EL (cell line): ENCODE data around the gene DDX39A.

Experiments used
- DNase-seq: peaks from one replicate; pipeline ENCODE4 v3.0.0-alpha.2; 2016

Gene DDX39A

DNA sequence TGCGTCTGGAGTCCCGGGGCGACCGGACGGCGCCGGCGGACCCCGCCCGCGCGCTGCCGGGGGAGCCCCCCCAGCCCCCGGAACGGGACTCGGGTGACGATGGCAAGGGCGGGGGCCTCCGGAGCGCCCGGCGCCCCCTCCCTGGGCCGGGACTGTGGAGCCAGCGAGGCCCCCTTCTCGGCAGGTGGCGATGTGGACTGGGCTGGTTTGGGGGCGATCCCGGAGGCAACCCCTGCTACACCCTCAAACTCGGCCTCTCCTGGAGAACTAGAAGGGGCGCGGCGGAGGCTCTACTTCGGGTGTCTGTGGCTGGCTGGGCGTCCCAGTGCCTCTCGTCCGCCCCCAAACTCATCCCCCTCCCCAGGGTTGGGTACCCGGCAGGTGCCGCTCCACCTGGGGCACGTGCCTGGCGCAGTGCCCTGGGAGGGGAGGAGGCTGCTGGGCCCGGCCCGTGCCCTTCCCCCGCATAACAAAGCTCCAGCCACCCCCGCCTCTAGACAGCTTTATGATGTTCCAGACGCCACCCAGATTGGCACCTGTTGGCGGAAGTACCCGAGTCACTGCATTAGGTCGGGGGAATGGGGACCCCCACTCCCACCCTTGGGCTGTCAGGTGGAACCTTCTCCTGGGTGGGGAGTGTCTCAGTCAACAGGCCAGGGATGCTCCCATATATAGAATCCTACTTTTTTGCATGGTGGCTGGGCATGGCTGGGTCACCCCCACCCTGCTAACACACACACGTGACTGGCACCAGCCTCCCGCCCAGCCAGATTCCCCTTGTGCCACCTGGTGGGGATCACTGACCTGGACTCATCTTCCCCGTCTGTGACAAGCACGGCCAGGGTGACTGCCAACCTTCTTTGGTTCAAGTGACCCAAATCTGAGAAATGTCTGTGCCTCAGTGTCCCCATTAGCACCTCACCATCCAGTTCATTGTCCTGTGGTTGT, 14.7 kb upstream of the DDX39A start:
- DNase-seq: no peak

- DNase-seq: peak; percentile 56
Observed at GRCh38 chr19:14432791-14433553, 13.8 kb upstream of the DDX39A start, which contains the start of gene PKN1. Gene PKN1, plus strand, starts transcription at chr19:14433306. Its CDS starts 216 bp downstream, at chr19:14433522.

DNA sequence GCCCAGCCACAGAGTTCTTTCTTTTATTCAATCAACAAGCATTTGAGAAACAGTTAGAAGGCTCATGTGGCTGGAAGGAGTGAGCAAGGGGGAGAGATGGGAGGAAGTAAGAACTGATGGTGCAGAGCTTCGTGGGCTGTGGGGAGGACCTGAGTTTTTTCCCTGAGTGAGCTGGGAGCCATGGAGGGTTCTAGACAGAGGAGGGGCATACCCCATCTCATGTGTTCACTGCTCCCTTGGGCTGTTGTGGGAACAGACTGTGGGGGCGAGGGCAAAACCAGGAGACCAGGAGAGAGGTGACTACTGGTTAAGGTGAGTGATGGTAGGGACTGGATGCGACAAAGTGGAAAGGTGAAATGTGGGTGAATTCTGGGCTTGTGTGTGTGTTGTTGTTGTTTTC, 11.6 kb upstream of the DDX39A start:
- no peak for DNase-seq

GRCh38 chr19:14428882-14429416, 9.8 kb upstream of the DDX39A start:
- DNase-seq: no peak

DNA sequence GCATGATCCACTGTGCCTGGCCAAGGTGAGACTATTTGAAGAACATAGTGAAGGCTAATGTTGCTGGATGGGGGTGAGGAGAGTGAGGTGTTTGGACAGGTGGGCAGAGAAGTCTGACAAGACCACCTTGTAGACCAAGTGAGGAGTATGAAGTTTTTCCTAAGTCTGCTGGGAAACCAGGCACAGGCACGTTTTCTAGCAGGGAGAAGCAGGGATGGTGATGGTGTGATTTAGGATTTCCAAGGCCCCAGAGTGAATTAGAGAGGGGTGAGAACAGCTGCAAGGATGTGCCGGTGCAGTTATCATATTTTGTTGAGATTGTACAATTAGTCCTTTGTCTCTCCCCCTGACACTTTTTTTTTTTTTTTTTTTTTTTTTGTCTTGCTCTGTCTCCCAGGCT, 8.3 kb upstream of the DDX39A start:
- DNase-seq: no peak

DNA sequence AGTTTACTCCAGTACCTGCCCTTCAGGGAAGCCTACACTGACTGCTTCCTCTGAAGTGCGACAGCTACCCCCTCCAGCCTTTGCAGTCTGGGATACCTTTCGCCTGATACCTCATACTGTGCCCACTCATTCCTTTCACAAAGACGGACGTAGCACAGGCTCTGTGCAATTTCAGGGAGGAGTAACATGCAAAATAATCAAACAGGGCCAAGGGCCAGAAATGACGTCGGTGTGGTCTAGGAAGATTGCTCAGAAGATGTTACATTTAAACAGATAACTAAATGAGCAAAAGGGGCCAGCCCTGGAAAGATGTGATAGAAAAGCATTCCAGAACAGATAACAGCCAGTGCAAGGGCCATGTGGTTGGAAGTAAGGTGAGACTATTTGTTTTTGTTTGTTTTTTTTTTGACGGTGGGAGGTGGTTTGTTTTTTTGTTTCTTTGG, 6.6 kb upstream of the DDX39A start:
- peak; percentile 42 for DNase-seq

- DNase-seq: no peak
Observed at GRCh38 chr19:14418856-14419105, 360 bp downstream of the DDX39A start.

- no peak for DNase-seq
Observed at GRCh38 chr19:14416817-14417231, 2.3 kb downstream of the DDX39A start.

DNA sequence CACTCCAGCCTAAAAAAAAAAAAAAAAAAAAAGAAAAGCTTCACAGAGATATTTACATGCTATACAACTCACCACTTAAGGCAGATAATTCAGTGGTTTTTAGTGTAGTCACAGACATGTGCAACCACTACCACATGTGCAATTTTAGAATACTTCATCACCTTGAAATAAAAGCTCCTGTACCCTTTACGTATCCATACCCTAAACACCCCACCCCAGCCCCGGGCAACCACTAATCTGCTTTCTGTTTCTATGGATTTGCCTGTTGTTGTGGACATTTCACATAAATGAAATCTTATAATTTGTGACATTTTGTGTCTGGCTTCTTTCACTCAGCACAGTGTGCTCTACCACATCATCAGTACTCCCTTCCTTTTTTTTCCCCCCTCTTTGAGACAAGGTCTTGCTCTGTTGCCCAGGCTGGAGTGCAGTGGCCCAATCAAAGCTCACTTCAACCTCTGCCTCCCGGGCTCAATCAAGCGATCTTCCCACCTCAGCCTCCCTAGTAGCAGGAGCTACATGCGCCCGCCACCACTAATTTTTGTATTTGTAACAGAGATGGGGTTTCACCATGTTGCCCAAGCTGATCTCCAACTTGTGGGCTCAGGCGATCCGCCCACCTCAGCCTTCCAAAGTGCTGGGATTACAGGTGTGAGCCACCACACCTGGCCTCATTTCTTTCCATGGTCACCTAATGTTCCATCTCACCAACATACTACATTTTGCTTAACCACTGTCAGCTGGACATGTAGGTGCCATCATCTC, 4.0 kb downstream of the DDX39A start:
- no peak for DNase-seq

DNA sequence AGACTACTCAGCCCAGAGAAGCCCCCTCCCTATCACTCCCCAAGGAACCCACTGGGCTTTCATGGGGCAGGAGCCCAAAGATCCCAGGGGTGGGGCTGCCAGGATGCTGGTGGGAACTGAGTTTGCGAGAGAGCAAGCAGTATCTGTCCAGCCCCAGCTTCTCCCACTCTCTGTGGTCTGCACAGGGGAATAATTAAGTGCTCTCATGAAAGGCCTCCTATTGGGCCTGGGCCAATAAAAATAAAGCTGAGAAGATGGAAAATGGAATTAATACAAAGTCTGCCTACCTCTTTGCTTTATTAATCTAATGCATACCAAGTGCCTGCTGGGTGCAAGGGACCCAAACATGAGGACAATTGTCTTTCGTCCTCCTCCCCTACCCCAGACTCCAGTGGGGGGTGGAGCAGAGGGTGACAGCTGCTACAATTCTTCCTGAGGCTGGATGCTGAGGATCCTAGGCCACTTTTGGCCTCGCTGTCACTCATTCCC, 5.4 kb downstream of the DDX39A start:
- no peak for DNase-seq

DNA sequence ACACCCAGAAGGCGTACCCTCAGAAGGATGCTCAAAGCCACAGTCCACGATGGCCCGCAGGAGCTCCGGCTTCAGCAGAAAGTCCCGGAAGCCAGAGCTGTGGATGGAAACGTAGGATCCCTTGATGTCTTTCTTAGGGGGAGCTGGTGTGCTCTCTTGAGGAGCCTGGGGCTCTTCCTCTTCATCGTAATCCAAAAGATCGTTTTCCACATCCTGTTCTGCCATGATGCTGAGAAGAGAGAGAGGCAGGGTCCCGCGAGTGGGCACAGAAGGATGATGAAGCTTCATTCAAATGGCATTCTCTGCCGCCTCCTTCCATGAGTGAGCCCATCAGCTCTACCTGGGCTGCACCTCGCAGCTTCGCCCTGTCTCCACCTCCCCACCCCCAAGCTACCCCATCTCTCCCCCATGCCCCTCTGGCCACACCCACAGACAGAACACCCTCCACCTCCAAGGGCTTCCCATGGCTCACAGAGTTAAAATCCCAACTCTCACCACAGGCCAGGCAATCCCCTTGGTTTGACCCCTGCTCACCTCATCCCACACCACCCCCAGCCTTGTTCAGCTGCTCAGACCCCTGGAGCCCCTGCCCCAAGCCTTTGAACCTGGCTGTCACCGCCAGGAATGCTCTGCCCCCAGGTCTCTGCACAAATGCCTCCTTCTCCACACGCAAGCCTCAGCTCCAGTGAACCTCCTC, 6.0 kb downstream of the DDX39A start:
- DNase-seq: no peak

DNA sequence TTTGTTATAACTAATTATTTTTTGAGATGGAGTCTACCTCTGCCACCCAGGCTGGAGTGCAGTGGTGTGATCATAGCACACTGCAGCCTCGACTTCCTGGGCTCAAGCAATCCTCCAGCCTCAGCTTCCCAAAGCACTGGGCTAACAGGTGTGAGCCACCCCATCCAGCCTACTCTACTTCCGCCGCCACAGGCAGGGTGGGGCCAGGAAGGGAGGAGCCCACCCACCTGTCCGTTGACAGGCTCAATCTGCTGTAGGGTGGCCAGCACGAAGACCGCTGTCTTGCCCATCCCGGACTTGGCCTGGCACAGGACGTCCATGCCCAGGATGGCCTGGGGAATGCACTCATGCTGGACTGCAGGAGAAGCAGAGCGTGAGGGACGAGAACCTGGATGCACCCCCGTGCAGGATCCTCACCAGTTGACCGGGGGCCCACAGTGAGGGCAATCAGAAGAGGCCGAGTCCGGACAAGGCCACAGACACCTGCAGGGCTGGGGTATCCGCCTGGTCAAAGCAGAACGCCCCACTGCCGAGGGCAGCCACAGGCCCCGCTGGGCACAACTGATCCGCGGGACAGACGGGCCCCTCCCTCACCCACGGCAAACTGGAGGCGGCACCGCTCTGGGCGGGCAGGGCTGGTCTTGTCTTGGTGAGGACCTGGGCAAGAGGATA, 6.7 kb downstream of the DDX39A start:
- DNase-seq: no peak

GRCh38 chr19:14411938-14412245, 7.2 kb downstream of the DDX39A start:
- DNase-seq: no peak

DNA sequence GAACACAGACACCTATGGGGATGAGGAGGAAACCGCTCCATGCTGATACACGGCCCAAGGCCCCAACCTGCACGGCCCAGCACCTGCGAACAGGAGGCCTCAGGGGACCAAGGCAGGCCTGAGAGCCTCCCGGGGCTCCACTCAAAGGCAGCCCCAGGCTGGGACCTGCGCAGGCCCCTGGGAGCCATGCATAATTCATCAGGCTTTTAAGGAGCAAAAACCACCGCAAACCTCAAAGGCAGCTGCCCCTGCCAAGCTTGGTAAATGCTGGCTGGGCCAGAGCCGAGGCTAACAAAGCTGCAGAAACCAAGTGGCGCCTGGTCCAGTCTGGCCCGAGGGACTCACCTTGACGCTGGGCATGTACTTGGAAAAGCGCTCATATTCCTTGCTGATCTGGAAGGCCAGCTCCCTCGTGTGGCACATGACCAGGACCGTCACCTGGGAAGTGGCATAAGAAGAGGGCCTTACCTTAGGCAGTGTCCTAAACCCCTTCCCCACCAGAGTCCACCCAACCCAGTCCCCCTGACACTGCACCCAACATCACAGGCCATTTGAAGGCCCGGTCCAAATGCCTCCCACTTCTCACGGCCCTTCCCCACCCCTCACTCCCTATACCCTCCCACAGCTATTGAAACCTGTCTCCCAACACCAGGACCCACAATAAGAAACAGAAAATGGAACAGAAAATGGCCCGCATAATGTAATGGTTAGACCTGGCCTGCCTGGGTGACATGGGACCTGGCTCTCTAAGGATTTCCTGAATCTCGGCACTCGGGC, 7.8 kb downstream of the DDX39A start:
- DNase-seq: no peak

GRCh38 chr19:14410091-14411051, 8.8 kb downstream of the DDX39A start:
- DNase-seq: no peak

- DNase-seq: no peak
Observed at GRCh38 chr19:14409146-14410023, 9.8 kb downstream of the DDX39A start.

DNA sequence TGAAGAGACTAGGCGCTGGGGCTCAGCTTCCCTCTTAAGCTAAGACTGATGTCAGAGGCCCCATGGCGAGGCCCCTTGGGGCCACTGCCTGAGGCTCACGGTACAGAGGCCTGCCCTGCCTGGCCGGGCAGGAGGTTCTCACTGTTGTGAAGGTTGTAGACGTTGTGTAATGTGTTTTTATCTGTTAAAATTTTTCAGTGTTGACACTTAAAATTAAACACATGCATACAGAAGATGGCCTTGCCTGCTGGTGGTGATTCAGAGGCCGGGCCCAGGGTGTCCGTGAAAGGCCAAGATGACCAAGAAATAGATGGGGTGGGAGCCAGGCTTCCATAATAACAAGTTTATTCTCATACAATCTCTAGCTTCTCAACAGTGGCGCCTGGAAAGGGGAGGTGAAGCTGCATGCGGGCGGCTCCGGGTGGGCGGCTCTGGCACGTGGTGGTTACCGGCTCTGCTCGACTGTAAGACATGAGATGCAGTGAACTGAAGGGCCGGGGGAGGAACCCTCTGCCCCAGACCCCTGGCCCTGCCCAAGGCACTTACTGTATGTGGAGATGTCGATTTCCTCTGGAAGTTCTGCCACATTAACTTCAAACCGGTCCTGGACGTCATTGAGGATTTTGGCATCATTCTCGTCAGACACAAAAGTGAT, 10.5 kb downstream of the DDX39A start:
- no peak for DNase-seq
